Measurements from ENCODE around the gene TPRA1. TPM values are rescaled to one million over a fixed set of nuclear protein-coding genes. Genes with fewer than 3 reads are reported as not detected.

The TPRA1 gene
- total RNA-seq, 2 donors from 2014 or later, result 23.1 to 32.5 TPM

GRCh38 chr3:127588806-127589577, 1.5 kb downstream of the TPRA1 start:
- H3K36me3 Mint-ChIP-seq (ENCODE audit: low read depth), result no peaks in the 10 kb centered on the region
- no peaks in the 10 kb centered on the region for H3K9me3 Mint-ChIP-seq
- peak overlapping the region; percentile 95 for H3K4me3 Mint-ChIP-seq
- ATAC-seq (replicated peaks), result no peak
- peak overlapping the region; percentile 84 for H3K27ac Mint-ChIP-seq
- no peaks in the 10 kb centered on the region for H3K27me3 Mint-ChIP-seq
- peaks cover 17% of the 10 kb centered on the region for H3K4me1 Mint-ChIP-seq

GRCh38 chr3:127587876-127588275, 2.7 kb downstream of the TPRA1 start:
- Mint-ChIP-seq H3K4me3 (no peak overlapping the region), H3K27me3 (no peaks in the 10 kb centered on the region), H3K9me3 (no peaks in the 10 kb centered on the region), H3K36me3 (ENCODE audit: low read depth) (no peaks in the 10 kb centered on the region), H3K27ac (no peak overlapping the region), H3K4me1 (peaks cover 17% of the 10 kb centered on the region)
- no peak for ATAC-seq (replicated peaks)

- Mint-ChIP-seq H3K27me3 (no peaks in the 10 kb centered on the region), H3K9me3 (no peaks in the 10 kb centered on the region), H3K27ac (no peak overlapping the region), H3K36me3 (ENCODE audit: low read depth) (no peaks in the 10 kb centered on the region), H3K4me1 (peaks cover 11% of the 10 kb centered on the region), H3K4me3 (no peak overlapping the region)
- ATAC-seq (replicated peaks), result no peak
Observed at GRCh38 chr3:127585813-127586413, 4.6 kb downstream of the TPRA1 start.

- Mint-ChIP-seq H3K36me3 (ENCODE audit: low read depth) (no peaks in the 10 kb centered on the region), H3K9me3 (no peaks in the 10 kb centered on the region), H3K4me1 (peaks cover 11% of the 10 kb centered on the region), H3K27me3 (no peaks in the 10 kb centered on the region), H3K27ac (no peak overlapping the region), H3K4me3 (no peak overlapping the region)
- no peak for ATAC-seq (replicated peaks)
Observed at GRCh38 chr3:127585163-127585812, 5.2 kb downstream of the TPRA1 start.

GRCh38 chr3:127584734-127585133, 5.8 kb downstream of the TPRA1 start:
- Mint-ChIP-seq H3K4me3 (no peak overlapping the region), H3K27me3 (no peaks in the 10 kb centered on the region), H3K27ac (no peak overlapping the region), H3K9me3 (no peaks in the 10 kb centered on the region), H3K36me3 (ENCODE audit: low read depth) (no peaks in the 10 kb centered on the region), H3K4me1 (peaks cover 11% of the 10 kb centered on the region)
- no peak for ATAC-seq (replicated peaks)

DNA sequence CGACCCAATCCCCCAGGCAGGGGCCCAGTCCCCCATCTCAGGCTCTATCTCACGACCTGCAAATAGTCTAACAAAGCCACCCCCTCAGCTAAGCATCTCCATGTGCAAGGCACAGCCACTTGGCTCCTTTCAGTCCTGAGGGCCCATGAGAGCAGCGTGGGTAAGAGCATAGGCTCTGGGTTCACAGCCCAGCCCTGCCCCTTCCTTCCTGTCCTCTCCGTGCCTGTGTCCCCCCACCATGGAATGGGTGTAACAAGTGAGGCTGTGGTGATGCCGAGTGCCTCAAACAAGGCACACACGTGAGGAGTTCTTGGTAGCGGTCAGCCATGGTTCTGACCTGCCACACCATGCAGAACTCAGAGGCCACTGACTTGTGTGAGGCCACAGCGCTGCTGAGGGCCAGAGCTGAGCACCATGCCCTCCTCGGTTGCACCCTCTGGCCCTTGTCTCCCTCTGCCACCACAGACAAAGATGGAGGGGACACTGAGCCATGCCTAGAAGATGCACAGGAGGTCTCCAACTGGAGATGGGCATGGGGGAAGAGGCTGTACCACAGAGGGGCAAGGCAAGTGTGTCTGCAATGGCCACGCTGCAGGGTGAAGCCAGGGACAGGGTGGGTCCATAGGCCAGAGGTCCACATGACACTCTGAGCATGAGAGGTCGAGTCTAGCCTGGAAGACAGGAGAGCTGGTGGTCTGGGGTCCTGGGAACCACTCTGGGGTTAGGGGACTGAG, 10.0 kb downstream of the TPRA1 start:
- Mint-ChIP-seq H3K27ac (peak overlapping the region; percentile 62), H3K4me3 (no peak overlapping the region), H3K9me3 (no peaks in the 10 kb centered on the region), H3K27me3 (no peaks in the 10 kb centered on the region), H3K4me1 (peaks cover 7% of the 10 kb centered on the region), H3K36me3 (ENCODE audit: low read depth) (no peaks in the 10 kb centered on the region)
- ATAC-seq (replicated peaks), result no peak

DNA sequence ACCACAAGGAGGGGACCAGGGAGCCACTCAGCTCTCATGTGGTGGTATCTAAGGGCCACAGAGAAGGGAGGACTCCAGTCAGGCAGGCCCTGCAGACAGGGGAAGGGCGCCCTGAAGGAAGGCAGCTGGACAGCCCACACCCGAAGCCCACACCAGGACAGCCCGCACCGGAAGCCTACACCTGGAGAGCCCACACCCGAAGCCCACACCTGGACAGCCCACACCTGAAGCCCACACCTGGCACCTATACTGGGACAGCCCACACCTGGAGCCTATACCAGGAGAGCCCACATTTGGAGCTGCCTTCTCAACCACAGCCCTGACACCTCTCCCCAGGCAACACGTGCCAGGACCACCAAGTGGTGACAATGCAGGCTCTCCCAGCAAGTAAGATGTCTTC, 11.7 kb downstream of the TPRA1 start:
- no peaks in the 10 kb centered on the region for H3K9me3 Mint-ChIP-seq
- ATAC-seq (replicated peaks), result no peak
- no peaks in the 10 kb centered on the region for H3K27me3 Mint-ChIP-seq
- H3K27ac Mint-ChIP-seq, result peak overlapping the region; percentile 15
- no peak overlapping the region for H3K4me3 Mint-ChIP-seq
- H3K4me1 Mint-ChIP-seq, result peaks cover 4% of the 10 kb centered on the region
- peaks cover 12% of the 10 kb centered on the region for H3K36me3 Mint-ChIP-seq (ENCODE audit: low read depth)

- Mint-ChIP-seq H3K4me1 (peaks cover 4% of the 10 kb centered on the region), H3K36me3 (ENCODE audit: low read depth) (peaks cover 17% of the 10 kb centered on the region), H3K27me3 (no peaks in the 10 kb centered on the region), H3K9me3 (no peaks in the 10 kb centered on the region), H3K27ac (no peak overlapping the region), H3K4me3 (no peak overlapping the region)
- no peak for ATAC-seq (replicated peaks)
Observed at GRCh38 chr3:127578168-127578567, 12.4 kb downstream of the TPRA1 start.

DNA sequence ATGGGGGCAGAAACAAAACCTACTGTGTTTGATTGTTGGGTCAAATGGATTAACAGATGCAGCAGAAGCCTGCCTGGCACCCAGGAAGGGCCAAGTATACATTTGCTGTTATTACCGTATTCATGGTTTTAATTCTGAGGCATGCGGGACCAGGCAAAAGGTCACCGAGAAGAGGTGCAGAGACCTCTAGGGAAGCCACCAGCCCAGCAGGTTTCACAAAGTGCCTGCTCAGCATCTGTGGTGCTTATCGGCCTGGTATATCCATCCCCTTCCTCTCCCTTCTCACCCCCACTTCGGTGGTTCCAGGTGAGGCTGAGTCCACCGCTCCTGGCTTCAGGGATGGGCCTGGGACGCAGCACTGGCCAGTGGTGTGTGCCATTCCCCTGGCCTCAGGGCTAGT, 13.1 kb downstream of the TPRA1 start:
- H3K4me3 Mint-ChIP-seq, result no peak overlapping the region
- H3K36me3 Mint-ChIP-seq (ENCODE audit: low read depth), result peaks cover 24% of the 10 kb centered on the region
- H3K4me1 Mint-ChIP-seq, result peaks cover 4% of the 10 kb centered on the region
- no peaks in the 10 kb centered on the region for H3K9me3 Mint-ChIP-seq
- H3K27me3 Mint-ChIP-seq, result no peaks in the 10 kb centered on the region
- ATAC-seq (replicated peaks), result no peak
- no peak overlapping the region for H3K27ac Mint-ChIP-seq

GRCh38 chr3:127574880-127575878, 15.4 kb downstream of the TPRA1 start:
- ATAC-seq (replicated peaks), result peak; percentile 94
- Mint-ChIP-seq H3K4me3 (peak overlapping the region; percentile 31), H3K27me3 (no peaks in the 10 kb centered on the region), H3K27ac (peak overlapping the region; percentile 87), H3K4me1 (peaks cover 4% of the 10 kb centered on the region), H3K36me3 (ENCODE audit: low read depth) (peaks cover 41% of the 10 kb centered on the region), H3K9me3 (no peaks in the 10 kb centered on the region)

DNA sequence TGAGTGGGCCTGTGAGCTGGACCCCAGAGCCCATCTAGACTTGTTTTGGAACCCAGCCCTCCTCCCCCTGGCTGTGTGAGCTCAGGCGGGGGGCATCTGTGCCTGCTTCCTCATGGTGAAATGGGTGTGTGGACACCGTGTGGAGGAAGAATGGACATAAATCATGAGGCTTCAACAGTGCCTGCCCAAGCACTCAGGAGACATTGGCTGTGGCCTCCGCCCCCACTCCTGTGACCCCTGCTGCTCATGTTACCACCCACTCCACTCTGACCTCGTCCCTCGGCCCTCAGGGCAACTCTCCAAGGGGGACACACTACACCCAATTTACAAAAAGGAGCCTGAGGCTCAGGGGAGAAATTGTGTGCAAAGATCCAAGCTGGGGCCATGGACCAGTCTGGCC, 16.6 kb downstream of the TPRA1 start:
- Mint-ChIP-seq H3K27ac (no peak overlapping the region), H3K4me3 (no peak overlapping the region), H3K4me1 (peaks cover 4% of the 10 kb centered on the region), H3K9me3 (no peaks in the 10 kb centered on the region), H3K27me3 (no peaks in the 10 kb centered on the region), H3K36me3 (ENCODE audit: low read depth) (peaks cover 41% of the 10 kb centered on the region)
- no peak for ATAC-seq (replicated peaks)

DNA sequence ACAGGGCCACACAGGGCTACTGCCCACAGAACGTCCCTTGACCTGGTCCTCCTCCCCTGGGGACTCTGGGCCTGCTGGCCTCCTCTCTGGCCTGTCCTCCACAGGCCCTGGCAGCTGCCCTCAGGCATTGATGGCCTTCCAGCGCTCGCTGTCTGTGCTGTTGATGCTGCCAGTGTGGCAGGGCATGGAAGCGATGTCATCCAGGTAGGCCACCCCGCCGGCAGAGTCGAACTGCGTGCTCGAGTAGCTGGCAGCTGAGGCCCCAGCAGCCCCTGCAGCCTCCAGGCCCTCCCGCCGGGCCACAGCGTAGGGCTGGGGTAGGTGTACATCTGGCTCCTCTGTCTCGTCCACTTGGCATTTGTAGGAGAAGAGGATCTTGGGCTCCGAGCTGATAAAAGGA, 17.1 kb downstream of the TPRA1 start:
- Mint-ChIP-seq H3K36me3 (ENCODE audit: low read depth) (peaks cover 41% of the 10 kb centered on the region), H3K9me3 (no peaks in the 10 kb centered on the region), H3K27ac (no peak overlapping the region), H3K4me3 (no peak overlapping the region), H3K4me1 (peaks cover 4% of the 10 kb centered on the region), H3K27me3 (no peaks in the 10 kb centered on the region)
- no peak for ATAC-seq (replicated peaks)

DNA sequence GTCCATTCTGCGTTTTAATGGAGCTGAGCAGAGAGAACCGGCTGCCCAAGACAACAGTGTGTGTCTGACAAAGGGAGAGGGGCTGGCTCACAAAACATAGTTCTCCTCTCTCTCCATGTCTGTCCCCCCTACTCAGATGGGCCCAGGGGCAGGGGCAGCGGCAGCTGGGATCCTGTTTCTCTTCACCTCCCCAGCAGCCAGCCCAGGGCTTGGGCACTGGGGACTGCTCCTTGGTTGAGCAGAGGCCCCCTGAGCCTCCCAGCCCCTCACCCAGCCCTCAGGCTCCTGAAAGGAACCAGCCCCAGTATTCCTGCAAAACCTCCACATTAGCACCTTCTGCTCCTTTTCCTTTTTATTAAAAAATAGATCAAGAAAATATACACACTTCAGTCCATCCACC, 17.8 kb downstream of the TPRA1 start:
- no peaks in the 10 kb centered on the region for H3K9me3 Mint-ChIP-seq
- no peak overlapping the region for H3K27ac Mint-ChIP-seq
- peaks cover 41% of the 10 kb centered on the region for H3K36me3 Mint-ChIP-seq (ENCODE audit: low read depth)
- H3K27me3 Mint-ChIP-seq, result no peaks in the 10 kb centered on the region
- no peak for ATAC-seq (replicated peaks)
- no peak overlapping the region for H3K4me3 Mint-ChIP-seq
- peaks cover 4% of the 10 kb centered on the region for H3K4me1 Mint-ChIP-seq

GRCh38 chr3:127572186-127572585, 18.3 kb downstream of the TPRA1 start:
- H3K27ac Mint-ChIP-seq, result no peak overlapping the region
- no peaks in the 10 kb centered on the region for H3K9me3 Mint-ChIP-seq
- H3K4me1 Mint-ChIP-seq, result peaks cover 4% of the 10 kb centered on the region

More at GRCh38 chr3:127572186-127572585, 18.3 kb downstream of the TPRA1 start:
- ATAC-seq (replicated peaks), result no peak
- Mint-ChIP-seq H3K27me3 (no peaks in the 10 kb centered on the region), H3K4me3 (no peak overlapping the region), H3K36me3 (ENCODE audit: low read depth) (peaks cover 41% of the 10 kb centered on the region)
